GM18868 (cell line): Measurements from ENCODE around the gene CLBA1.

ENCODE experiments used
- ATAC-seq: cut with Tn5 transposase; IDR thresholded peaks from one replicate; pipeline ENCODE4 v1.9.1; 2021; ENCODE audit warnings: mild to moderate bottlenecking, moderate library complexity; ENCODE audit not compliant: unreplicated experiment

CLBA1 gene

GRCh38 chr14:104979758-104980610 is 5.6 kb upstream of the CLBA1 start:
- ATAC-seq, result no peak

- ATAC-seq, result no peak
These were observed 4.7 kb upstream of the CLBA1 start for GRCh38 chr14:104980611-104981531.

- no peak for ATAC-seq
These were observed 3.7 kb upstream of the CLBA1 start for GRCh38 chr14:104981699-104982541.

GRCh38 chr14:104982548-104983230 is 2.9 kb upstream of the CLBA1 start:
- ATAC-seq, result no peak

- no peak for ATAC-seq
These were observed 2.3 kb upstream of the CLBA1 start for GRCh38 chr14:104983231-104983721.

- no peak for ATAC-seq
These were observed 1.3 kb upstream of the CLBA1 start for GRCh38 chr14:104984056-104984894.

- no peak for ATAC-seq
These were observed 1.0 kb downstream of the CLBA1 start for GRCh38 chr14:104986487-104987164.

- ATAC-seq, result no peak
These were observed 3.8 kb downstream of the CLBA1 start for GRCh38 chr14:104989236-104989950.

GRCh38 chr14:104989951-104990303 is 4.3 kb downstream of the CLBA1 start:
- no peak for ATAC-seq

GRCh38 chr14:104991896-104992230 is 6.3 kb downstream of the CLBA1 start:
- ATAC-seq, result no peak

- no peak for ATAC-seq
These were observed 6.9 kb downstream of the CLBA1 start for GRCh38 chr14:104992501-104992900.

GRCh38 chr14:104993306-104993705 is 7.7 kb downstream of the CLBA1 start:
- no peak for ATAC-seq

GRCh38 chr14:104993808-104994591 is 8.4 kb downstream of the CLBA1 start:
- ATAC-seq, result no peak

GRCh38 chr14:104994978-104995377 is 9.4 kb downstream of the CLBA1 start:
- ATAC-seq, result no peak

GRCh38 chr14:104996032-104996431 is 10.4 kb downstream of the CLBA1 start:
- no peak for ATAC-seq

GRCh38 chr14:104996483-104996882 is 10.9 kb downstream of the CLBA1 start:
- ATAC-seq, result no peak

GRCh38 chr14:104998801-104999200 is 13.2 kb downstream of the CLBA1 start:
- ATAC-seq, result no peak
